ENCODE data around the gene TSHZ2.
A peak's percentile ranks its signal among the peaks of the same experiment; 100 is the strongest.

The TSHZ2 gene

DNA sequence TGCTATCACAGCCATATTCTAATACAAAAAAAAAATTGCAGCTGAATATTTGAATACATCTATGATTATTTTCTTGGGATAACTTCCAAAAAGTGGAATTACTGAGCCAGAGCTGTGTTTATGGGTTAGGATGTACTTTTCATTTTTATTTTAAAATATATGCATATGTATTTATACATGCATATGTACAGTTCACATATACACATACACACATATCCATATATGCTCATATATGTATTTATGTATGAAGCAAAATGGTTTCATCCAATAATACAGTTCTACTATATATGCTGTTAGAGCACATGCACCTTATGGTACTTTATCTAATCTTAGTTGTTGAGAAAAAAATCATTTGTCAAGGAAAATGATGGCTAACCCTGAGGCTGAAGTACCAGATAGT, 54.9 kb downstream of the TSHZ2 start:
- DNase-seq (ENCODE audit: low read depth in 2 of 2): no peak

DNA sequence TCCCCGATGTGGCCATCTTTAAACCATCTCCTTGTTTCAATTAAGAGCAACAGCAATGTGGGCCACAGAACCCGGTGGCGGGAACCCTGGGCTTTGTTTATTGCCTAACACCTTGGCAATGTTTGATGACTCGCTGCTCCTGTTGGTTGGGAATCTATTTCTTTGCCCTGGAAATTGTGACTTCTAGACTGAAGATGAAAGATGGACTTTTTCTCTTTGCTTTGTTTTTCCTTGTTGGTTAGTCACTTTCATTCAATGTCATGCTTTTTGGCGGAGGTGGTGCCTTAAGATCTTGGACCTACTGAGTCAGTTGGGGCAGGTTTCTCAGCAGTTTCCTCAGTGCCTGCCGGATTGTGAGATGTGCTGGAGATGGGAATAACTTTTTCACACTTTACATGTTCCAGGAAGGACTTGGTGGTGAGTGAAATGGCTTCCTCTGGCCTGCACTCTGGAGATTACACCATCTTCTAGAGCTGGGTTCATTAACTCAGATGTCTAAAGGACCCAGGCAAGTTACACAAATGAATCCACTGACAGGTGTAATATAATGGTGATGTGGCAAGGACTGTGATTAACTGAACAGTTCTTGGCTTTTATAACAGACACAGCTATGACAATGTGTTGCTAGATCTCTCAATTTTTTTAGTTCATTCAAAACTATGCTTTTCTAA, 56.3 kb downstream of the TSHZ2 start:
- peak in 1 of 2 donors; percentile 28 for DNase-seq (ENCODE audit: low read depth in 2 of 2)

DNA sequence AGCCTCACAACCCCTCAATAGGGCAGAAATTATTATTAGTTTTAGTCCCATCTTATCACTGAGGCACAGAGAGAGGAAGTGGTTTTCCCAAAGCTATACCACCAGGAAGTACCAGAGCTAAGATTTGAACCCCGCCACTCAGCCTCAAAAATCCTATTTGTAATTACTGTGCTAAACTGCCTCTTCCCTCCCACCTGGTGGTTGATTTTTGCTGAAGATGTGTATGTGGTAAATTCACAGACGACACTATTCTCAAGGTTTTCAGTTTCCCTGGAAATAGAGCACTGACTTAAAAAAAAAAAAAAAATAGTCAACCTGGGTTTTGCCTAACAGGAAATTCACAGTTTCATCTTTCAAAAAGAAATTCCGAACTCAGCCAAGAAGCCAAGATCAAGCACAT, 57.9 kb downstream of the TSHZ2 start:
- no peak for DNase-seq (ENCODE audit: low read depth in 2 of 2)

DNA sequence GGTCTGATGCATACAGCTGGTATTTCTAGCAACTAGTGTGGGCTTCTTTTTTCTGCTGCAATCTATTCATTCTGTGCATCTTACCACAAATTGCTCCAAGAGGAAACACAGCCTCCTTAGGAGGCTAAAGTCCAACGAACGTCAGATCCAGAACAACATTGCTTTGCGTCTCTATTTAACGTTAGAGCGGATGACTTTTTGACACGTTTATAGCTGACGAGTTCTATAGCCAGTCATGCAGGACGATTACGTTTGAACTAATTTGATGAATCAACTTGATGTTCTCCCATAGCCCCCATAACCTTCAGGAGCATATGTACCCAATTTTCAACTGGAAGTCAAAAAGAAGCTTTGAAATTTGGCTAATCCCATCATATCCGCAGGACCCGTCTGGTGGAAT, 59.9 kb downstream of the TSHZ2 start:
- no peak for DNase-seq (ENCODE audit: low read depth in 2 of 2)

DNA sequence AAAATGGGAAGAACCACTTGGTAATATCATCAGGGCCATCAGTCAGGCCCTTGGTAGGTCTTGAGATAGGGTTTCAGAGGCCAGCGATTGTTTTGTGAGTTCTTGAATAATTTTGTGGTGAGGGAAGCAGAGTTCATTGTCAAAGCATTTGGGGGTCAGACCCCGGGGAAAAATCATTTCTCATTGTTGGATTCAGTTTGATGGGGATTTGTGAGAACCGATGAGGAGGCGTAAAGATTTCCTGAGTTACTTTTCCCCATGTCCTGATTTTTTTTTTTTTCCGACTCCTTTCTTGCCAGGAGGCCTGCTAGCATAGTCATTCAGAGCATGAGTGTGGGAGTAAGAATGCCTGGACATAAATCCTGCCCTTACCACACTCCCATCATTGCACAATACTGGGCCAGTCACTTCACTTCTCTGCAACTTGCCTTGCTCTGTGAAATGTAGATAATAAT, 60.3 kb downstream of the TSHZ2 start:
- no peak for DNase-seq (ENCODE audit: low read depth in 2 of 2)

DNA sequence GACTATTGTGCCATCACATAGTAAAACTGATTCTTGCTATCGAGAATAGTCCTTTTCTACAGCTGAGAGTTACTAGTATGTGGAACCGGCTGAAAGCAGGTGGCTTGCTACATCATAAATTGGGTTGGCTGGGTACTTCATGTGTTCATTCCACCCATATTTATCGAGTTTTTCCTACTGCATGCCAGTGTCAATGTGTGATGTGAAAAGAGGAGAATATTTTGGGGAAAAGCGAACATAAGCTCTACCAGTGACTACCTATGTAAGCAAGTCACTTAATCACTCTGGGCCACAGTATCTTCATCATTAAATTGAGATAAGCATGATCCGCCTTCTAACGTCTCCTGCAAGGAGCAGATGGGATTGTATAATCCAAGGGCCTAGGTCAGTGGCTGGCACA, 61.0 kb downstream of the TSHZ2 start:
- no peak for DNase-seq (ENCODE audit: low read depth in 2 of 2)

DNA sequence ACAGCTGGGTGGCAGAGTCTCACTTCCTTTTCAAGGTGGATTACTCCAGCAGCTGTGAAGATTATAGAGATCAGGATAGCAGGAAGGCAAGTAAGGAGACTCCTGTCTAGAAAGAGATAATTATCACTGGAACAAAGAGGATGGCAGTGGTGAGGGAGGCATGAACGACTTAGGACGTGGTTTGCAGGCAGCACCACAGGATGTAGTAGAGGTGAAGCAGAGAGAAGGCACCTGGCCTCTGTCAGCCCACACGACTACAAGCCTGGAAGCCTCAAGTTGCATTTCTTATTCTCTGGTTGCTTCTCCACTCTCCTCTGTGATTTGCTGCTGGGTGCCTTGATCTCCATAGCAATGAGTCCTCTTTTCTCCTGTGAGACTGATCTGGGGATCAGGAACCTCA, 62.7 kb downstream of the TSHZ2 start:
- no peak for DNase-seq (ENCODE audit: low read depth in 2 of 2)

DNA sequence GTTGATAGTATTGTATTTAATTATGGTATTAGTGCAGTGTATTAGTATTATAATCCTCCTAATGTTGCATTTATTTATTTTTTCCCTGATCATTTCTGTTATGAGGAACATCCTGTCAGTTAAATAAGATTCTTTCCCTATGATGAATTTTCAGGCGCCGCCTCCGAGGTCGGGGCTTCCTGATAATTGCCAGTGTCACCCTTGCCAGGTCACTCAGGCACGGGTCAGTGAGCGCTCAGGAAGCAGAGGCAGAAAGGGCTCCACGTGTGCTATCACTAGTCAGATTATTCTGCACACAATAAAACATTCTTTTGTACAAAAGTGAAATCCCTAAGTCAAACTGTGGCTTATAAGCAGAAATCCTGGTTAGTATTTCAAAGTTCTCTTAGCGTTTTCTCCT, 64.8 kb downstream of the TSHZ2 start:
- no peak for DNase-seq (ENCODE audit: low read depth in 2 of 2)

DNA sequence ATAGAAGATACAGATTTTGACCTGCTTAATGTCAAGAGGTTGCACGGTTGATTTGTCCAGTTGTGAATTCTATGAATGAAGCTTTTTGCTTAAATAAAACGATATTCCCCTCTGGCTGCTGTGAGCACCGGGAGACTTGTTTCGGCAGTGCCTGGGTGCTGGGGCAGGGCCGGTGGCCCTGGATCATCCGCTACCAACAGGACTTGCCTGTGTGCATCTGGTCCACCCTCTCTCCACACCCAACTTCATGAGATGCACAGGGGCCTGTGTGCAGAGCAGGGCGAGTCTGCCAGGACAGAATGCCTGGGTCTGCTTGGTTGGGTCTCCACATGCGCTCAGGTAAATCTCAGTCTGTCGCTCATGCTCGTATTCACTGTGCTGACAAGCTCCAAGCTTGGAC, 65.5 kb downstream of the TSHZ2 start:
- DNase-seq (ENCODE audit: low read depth in 2 of 2): no peak

DNA sequence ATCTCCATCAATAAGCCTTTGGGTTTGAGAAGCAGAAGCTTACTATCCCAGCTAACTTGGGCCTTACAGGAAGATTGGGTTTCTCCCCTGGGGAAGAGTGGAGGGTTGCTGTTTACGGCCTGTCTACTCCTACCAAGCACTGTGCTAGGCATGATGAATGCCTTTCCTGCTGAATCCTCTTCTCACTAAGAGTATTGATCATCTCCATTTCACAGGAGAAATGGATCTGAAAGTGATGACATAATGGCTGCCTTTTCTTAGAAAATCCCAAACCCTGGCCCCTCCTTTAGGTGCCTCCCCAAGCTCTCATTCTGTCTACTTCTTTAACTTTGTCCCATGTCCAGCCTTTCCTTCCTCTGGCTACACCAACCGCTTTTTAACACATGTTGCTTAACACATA, 66.1 kb downstream of the TSHZ2 start:
- no peak for DNase-seq (ENCODE audit: low read depth in 2 of 2)

DNA sequence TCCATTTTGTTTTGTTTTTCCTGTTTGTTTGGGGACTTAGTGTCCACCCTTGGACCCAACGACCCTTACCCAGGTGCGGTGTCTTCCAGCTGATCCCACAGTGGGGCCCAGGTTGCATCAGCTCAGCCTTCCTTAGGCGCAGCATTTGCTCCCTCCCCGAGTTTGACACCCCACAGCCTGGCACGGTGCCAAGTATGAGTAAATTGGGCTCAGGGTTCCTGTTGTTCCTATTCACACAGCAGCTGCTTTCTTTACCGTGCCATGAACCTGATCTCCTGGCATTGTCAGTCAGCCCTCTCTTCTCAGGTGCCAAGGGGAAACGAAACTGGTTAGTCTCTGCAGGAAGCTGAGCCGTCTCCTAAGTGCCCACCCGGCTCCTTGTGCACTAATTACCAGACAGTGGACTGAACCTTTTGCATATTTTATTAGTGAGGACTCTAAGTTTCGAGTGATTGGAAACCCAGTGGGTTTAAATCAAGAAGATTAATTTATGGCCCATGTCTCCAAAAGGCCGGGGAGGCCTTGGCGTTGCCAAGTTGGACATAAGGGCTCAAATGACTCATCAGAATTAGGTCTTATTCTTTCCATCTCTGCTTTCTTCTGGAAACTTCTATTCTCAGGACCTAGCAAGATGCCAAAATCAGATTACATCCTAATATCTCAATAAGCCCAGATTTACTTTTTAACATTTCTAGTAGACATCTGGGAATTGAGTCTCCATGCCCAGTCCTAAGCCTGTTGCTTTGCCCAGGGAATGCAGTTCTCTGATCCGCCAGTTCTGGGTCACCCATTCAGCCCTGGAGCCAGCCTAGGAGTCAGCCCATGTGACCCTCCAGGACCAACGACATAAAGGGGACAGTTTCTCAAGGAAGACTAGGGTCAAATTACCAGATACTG, 68.8 kb downstream of the TSHZ2 start:
- no peak for DNase-seq (ENCODE audit: low read depth in 2 of 2)

DNA sequence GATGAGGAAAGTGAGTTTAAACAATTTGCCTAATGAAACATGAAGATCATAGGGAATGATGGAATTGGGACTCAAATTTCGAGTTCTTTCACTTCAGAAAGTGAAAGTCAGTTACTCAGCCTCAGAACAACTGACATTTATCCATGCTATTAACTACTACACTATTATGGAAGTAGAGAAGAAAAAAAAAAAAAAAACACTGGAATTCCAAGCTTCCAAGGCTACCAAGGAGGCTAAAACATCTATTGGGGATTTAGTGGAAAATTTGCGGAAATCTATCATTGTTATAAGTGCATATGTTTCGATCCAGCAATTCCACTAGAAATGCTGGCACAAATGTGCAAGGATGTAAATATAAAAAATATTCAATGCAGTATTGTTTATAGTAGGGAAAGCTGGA, 70.4 kb downstream of the TSHZ2 start:
- no peak for DNase-seq (ENCODE audit: low read depth in 2 of 2)

DNA sequence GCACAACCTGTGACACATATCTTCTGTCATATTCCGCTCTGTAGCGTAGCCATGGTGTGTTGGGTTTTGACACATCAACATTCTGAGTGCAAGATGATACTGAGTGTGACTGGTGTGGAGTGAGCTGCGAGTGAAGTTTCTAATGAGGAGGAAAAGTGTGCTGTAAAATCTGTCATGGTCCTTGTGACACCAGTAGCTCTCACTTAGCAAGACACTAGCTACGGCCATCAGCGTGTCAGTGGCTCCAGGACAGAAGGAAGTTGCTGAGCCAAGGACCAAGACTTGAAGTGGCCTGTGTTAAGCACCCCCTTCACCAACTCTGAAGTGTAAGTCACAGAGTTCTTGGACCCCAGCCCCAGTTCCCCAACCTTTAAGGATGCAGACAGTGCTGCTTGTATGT, 72.1 kb downstream of the TSHZ2 start:
- no peak for DNase-seq (ENCODE audit: low read depth in 2 of 2)

DNA sequence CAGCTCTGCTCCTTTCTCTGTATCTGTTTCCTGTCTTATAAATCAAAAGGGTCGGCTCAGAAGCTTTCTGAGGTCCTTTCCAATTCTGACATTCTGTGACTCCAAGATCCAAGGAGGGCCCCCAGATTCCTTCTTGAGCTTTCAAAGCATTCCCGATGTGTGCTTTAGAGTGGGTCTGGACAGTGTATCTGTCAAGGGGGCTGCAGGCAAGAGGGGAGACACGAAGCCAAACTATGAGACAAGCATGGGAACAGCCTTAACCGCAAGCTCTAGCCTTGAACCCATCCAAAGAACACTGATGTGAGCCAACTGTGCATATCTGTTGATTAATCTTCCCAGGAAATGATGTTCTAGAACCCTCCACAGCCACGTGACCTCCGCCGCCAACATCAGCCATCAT, 73.8 kb downstream of the TSHZ2 start:
- no peak for DNase-seq (ENCODE audit: low read depth in 2 of 2)

DNA sequence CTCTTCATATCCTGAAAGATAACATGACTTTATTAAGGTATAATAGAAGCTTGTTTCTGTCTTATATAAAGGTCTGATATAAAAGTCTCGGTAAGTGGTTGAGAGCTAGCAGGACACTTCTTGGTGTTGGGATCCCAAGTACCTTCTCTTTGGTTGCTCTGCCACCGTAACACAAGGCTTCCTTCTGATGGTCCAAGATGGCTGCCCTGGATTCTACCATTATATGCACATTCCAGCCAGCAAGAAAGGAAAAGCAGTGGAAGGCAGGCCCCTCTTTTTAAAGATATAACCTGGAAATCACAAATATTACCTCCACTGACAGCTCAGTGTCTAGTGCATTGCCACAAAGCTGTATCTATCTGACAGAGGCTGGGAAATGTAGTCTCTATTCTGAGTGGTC, 75.0 kb downstream of the TSHZ2 start:
- no peak for DNase-seq (ENCODE audit: low read depth in 2 of 2)

DNA sequence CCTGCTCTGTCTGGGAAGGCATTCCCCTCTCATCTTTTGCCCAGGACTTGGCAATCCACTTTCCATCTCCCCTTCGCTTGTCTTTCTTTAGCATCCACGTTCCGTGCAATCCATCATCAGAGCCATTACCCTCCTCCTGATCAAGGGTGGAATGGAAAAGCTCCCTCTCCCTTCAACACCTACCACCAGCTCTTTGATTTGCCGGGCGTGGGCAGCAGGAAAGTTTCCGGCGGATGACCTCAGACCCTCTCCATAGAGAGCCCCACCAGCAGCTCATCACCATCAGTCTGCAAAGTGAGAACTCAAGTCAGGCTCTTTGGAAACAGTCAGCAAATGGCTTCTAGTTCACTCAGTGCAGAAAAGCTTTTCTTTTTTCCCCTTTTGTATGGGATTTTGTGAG, 76.2 kb downstream of the TSHZ2 start:
- DNase-seq (ENCODE audit: low read depth in 2 of 2): no peak

DNA sequence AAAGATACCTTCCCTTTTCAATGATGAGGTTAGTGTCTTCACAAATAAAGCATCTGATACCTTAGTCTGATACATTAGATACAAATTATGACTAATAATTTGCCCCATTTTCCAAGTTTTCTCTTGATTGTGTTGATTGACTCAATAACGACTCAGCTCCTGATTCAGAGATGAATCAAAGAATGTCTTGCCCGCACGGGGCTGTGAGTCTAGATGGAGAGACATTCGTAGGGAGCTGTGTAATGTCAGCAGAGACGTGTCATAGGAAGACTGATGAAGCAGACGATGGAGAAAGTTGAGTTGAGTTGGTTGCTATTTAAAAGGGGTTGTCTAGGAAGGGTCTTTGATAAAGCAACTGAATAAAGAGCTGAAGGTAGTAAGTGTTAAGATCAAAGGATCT, 78.2 kb downstream of the TSHZ2 start:
- DNase-seq (ENCODE audit: low read depth in 2 of 2): no peak

DNA sequence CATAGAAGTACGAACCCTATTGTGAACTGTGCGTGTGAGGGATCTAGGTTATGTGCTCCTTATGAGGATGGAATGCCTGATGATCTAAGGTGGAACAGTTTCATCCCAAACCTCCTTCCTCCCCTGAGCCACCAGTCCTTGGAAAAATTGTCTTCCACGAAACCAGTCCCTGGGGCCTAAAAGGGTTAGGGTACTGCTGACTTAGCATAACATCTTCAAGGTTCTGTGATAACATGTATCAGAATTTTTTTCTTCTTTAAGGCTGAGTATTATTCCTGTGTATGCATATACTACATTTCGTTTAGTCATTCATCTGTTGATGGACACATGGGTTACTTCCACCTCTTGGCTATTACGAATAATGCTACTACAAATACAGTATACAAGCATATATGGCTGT, 80.2 kb downstream of the TSHZ2 start:
- no peak for DNase-seq (ENCODE audit: low read depth in 2 of 2)

DNA sequence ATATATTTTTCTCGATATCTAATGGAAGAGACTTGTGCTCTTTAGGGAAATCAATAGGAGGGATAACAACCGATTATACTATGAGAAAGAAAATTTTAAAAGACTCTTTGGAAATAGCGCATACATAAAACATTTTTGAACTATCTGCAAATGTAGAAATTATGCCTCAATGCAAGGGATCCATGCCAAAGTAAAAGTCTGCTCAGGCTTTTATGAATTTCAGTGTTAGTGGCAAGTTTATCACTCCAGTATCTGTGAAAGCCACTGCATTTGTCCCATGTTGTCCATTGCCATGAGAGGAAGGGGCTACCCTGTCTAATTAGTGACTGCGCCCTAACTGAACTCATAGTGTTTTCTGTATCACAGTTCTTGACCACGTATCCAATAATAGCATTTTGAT, 81.4 kb downstream of the TSHZ2 start:
- DNase-seq (ENCODE audit: low read depth in 2 of 2): no peak

DNA sequence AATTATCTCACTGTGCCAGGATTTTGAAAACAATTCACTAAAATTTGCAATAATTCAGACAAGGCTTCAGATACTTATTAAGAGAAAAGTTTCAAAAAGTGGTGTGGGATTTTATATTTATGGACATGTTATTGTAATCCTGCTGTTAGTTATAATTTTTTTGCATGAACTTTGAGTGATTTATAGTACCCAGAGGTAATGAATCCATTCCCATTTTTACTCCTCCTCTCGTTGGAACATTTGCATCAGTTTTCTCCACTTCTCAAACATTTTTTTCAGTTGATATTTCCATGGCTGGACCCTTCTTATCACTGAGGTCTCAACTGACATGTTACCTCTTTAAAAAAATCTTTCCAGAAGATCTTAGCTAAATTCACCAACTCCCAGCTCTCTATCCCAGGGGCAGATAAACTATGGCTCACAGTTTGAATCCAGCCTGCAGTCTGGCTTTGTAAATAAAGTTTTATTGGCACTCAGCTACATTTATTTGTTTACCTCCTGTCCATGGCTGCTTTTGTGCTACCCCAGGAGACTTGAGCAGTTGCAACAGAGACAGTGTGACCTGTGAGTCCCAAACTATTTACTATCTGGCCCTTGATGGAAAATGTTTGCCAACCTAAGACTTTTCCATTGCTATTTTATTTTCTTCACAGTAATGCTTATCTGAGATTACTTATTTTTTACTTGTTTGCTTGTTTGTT, 83.4 kb downstream of the TSHZ2 start:
- no peak for DNase-seq (ENCODE audit: low read depth in 2 of 2)

DNA sequence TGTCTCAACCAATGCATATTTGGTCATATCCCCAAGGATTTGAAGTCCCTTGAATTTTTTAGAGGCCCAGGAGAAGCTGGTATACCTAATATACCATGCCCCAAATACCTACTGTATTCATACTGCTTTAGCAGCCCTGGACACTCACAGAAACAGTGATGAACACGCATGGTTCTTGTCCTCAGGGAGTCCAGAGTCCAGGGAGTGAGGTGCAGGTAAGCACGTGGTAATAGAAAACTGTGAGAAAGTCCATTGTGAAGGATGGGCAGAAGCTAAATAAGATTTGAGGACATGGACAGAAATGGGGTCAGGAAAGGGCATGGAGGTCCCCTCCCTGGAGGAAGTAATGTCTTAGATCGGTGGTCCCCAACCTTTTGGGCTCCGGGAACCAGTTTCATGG, 85.4 kb downstream of the TSHZ2 start:
- no peak for DNase-seq (ENCODE audit: low read depth in 2 of 2)

DNA sequence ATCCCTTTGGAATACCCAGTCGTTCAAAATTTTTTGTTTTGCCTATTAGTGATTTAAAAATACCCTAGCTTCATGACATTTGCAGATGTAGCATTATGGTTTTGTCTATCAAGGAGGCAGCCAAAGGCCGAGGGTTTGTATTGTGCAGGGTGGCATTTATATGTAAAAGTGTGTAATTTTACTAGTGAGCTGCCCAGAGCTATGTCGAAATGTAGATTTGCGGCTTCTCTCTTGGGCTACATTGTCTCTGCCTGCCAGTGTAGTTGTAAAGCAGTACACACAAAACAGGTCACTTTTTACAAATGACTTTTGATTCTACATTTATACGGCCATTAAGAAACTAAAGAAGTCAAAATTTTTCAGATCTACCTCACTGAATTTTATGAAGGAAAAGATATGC, 87.7 kb downstream of the TSHZ2 start:
- DNase-seq (ENCODE audit: low read depth in 2 of 2): no peak

Data from activated CD4-positive, alpha-beta T cell treated with anti-CD3 and anti-CD28 coated beads for 24 hours (primary cell).